Panc1 (cell line): ENCODE data around the gene WDR48.

ENCODE experiments used
- POLR2AphosphoS5 ChIP-seq: IDR thresholded peaks from 2 replicates; pipeline ENCODE4 v1.6.1; 2012; ENCODE audit warnings: mild to moderate bottlenecking, low read depth, low read length, moderate library complexity
- SIN3A ChIP-seq: IDR thresholded peaks from 2 replicates; pipeline ENCODE4 v1.6.1; 2012; ENCODE audit warnings: low read depth, mild to moderate bottlenecking, low read length, moderate library complexity, borderline replicate concordance; ENCODE audit not compliant: insufficient read depth
- TCF7L2 ChIP-seq: IDR thresholded peaks from 2 replicates; pipeline ENCODE4 v1.6.1; 2011; ENCODE audit warnings: mild to moderate bottlenecking, low read depth, low read length, inconsistent platforms
- TF ChIP-seq, protein P1 (sequence below): fragments of 450-650 bp; IDR thresholded peaks from 2 replicates; pipeline ENCODE4 v1.5.1; 2017; ENCODE audit warnings: mild to moderate bottlenecking

DNA sequence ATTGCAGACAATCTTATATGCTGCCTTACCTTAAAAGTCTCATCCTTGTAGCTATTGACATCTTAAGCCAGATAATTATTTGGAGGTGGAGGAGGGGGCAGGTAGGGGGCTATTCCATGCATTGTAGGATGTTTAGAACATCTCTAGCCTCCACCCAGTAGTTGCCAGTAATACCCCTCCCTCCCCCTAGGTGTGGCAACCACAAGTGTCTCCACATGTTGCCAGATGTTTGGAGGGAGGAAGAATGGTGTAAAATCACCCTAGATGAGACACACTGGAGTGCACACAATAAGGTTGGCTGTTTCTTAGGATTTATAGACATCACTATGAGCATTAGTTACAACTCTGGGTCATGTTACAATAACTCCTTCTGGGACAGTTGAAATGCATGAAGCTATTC lies 28.2 kb downstream of the WDR48 start:
- TF ChIP-seq TCF7L2 (no peak), POLR2AphosphoS5 (no peak), SIN3A (no peak)
- TF ChIP-seq, protein P1, sequence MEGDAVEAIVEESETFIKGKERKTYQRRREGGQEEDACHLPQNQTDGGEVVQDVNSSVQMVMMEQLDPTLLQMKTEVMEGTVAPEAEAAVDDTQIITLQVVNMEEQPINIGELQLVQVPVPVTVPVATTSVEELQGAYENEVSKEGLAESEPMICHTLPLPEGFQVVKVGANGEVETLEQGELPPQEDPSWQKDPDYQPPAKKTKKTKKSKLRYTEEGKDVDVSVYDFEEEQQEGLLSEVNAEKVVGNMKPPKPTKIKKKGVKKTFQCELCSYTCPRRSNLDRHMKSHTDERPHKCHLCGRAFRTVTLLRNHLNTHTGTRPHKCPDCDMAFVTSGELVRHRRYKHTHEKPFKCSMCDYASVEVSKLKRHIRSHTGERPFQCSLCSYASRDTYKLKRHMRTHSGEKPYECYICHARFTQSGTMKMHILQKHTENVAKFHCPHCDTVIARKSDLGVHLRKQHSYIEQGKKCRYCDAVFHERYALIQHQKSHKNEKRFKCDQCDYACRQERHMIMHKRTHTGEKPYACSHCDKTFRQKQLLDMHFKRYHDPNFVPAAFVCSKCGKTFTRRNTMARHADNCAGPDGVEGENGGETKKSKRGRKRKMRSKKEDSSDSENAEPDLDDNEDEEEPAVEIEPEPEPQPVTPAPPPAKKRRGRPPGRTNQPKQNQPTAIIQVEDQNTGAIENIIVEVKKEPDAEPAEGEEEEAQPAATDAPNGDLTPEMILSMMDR: no peak
